IMR-90 (cell line): ENCODE data around the gene LAPTM5. TPM values are rescaled to one million over a fixed set of nuclear protein-coding genes. Genes with fewer than 3 reads are reported as not detected.

Experiments used
- ATAC-seq: fragments of 200-7000 bp; cut with Tn5 transposase; 2 replicates; pipeline ENCODE4 v1.9.1; 2020; ENCODE audit warnings: low read depth, mild to moderate bottlenecking, moderate library complexity
- BruUV-seq: library from RNA; stranded (reverse); fragments of 400-500 nt; replicated peaks from 2 replicates; lab custom pipeline; 2021; lab: Mats Ljungman, UMichigan
- CTCF ChIA-PET: fragments of 300-600 bp; formaldehyde crosslinking; extraction: SDS; loops from one replicate; lab custom pipeline; 2021; ENCODE audit warnings: antibody characterized with exemption; lab: Yijun Ruan, JAX
- POLR2A ChIA-PET: fragments of 300-600 bp; sonication (Branson Sonifier 250); formaldehyde crosslinking; loops from one replicate; lab custom pipeline; 2022; ENCODE audit warnings: antibody characterized with exemption; ENCODE audit not compliant: unreplicated experiment; lab: Charles Lee
- DNase-seq: peaks from one replicate; pipeline ENCODE4 v3.0.0; 2013
- H2AFZ ChIP-seq: replicated peaks from 2 replicates; pipeline ENCODE3; 2013; ENCODE audit warnings: low read length, mild to moderate bottlenecking; ENCODE audit not compliant: poor library complexity
- H2AK5ac ChIP-seq: 2 replicates; pipeline ENCODE4 v1.6.1; 2013; ENCODE audit warnings: low read depth, low read length, inconsistent platforms
- H2AK9ac ChIP-seq: replicated peaks from 2 replicates; pipeline ENCODE3; 2013; ENCODE audit warnings: mild to moderate bottlenecking, low read depth, low read length, moderate library complexity; ENCODE audit not compliant: poor library complexity
- H2BK120ac ChIP-seq: 2 replicates; pipeline ENCODE4 v1.6.1; 2013; ENCODE audit warnings: low read depth, low read length, inconsistent platforms
- H2BK15ac ChIP-seq: 3 replicates; pipeline ENCODE4 v1.6.1; 2013; ENCODE audit warnings: low read depth, low read length, inconsistent platforms
- H2BK20ac ChIP-seq: 2 replicates; pipeline ENCODE4 v1.6.1; 2013; ENCODE audit warnings: low read depth, mild to moderate bottlenecking, inconsistent platforms, low read length, moderate library complexity
- H2BK5ac ChIP-seq: 2 replicates; pipeline ENCODE4 v1.6.1; 2013; ENCODE audit warnings: mild to moderate bottlenecking, low read depth, low read length, inconsistent platforms; ENCODE audit not compliant: poor library complexity, severe bottlenecking
- H3K14ac ChIP-seq: replicated peaks from 2 replicates; pipeline ENCODE4 v1.6.1; 2013; ENCODE audit warnings: low read depth, low read length, inconsistent platforms
- H3K18ac ChIP-seq: 2 replicates; pipeline ENCODE4 v1.6.1; 2013; ENCODE audit warnings: low read depth, low read length, control low read depth
- H3K23ac ChIP-seq: 2 replicates; pipeline ENCODE4 v1.6.1; 2013; ENCODE audit warnings: low read depth, low read length, inconsistent platforms
- H3K27ac ChIP-seq: 2 replicates; pipeline ENCODE4 v1.5.1; 2013; ENCODE audit warnings: mild to moderate bottlenecking, control low read depth, low read length; ENCODE audit not compliant: insufficient read depth
- H3K27me3 ChIP-seq: 2 replicates; pipeline ENCODE4 v1.6.1; 2013; ENCODE audit warnings: low read length; ENCODE audit not compliant: control insufficient read depth, insufficient read depth
- H3K36me3 ChIP-seq: 2 replicates; pipeline ENCODE4 v1.6.1; 2013; ENCODE audit warnings: low read length, mixed read lengths; ENCODE audit not compliant: control insufficient read depth, insufficient read depth
- H3K4ac ChIP-seq: 2 replicates; pipeline ENCODE4 v1.6.1; 2013; ENCODE audit warnings: low read depth, low read length, inconsistent platforms
- H3K4me1 ChIP-seq: 2 replicates; pipeline ENCODE4 v1.6.1; 2013; ENCODE audit warnings: low read length, mixed read lengths; ENCODE audit not compliant: control insufficient read depth, insufficient read depth
- H3K4me2 ChIP-seq: 2 replicates; pipeline ENCODE4 v1.6.1; 2013; ENCODE audit warnings: low read depth, mild to moderate bottlenecking, control low read depth, low read length, moderate library complexity
- H3K4me3 ChIP-seq: 2 replicates; pipeline ENCODE4 v1.5.1; 2013; ENCODE audit warnings: low read depth, mild to moderate bottlenecking, control low read depth, low read length, moderate library complexity; ENCODE audit not compliant: insufficient read depth
- H3K56ac ChIP-seq: 2 replicates; pipeline ENCODE4 v1.6.1; 2013; ENCODE audit warnings: low read length, inconsistent platforms; ENCODE audit not compliant: insufficient read depth; ENCODE audit errors: extremely low read depth
- H3K79me1 ChIP-seq, 2 experiments: 2 replicates each; pipeline ENCODE4 v1.6.1; 2013; ENCODE audit warnings: low read length in 2 of 2, inconsistent platforms in 1 of 2, low read depth in 1 of 2
- H3K9ac ChIP-seq: 2 replicates; pipeline ENCODE4 v1.6.1; 2013; ENCODE audit warnings: low read depth, low read length, control low read depth
- H3K9me1 ChIP-seq: 2 replicates; pipeline ENCODE4 v1.6.1; 2013; ENCODE audit warnings: low read length, inconsistent platforms; ENCODE audit not compliant: insufficient read depth
- H3K9me3 ChIP-seq: 2 replicates; pipeline ENCODE4 v1.6.1; 2013; ENCODE audit warnings: low read length; ENCODE audit not compliant: control insufficient read depth, insufficient read depth
- H4K20me1 ChIP-seq: 2 replicates; pipeline ENCODE4 v1.6.1; 2013; ENCODE audit warnings: low read length, inconsistent platforms; ENCODE audit not compliant: insufficient read depth
- H4K5ac ChIP-seq: 2 replicates; pipeline ENCODE4 v1.6.1; 2013; ENCODE audit warnings: mild to moderate bottlenecking, low read depth, low read length, control low read depth
- H4K8ac ChIP-seq, 2 experiments: 2 replicates each; pipeline ENCODE4 v1.6.1; 2013; ENCODE audit warnings: low read depth in 2 of 2, low read length in 2 of 2, control low read depth in 1 of 2, inconsistent platforms in 1 of 2
- H4K91ac ChIP-seq: 2 replicates; pipeline ENCODE4 v1.6.1; 2013; ENCODE audit warnings: low read depth, low read length, inconsistent platforms; ENCODE audit not compliant: insufficient read depth
- BHLHE40 ChIP-seq: fragments of 150-350 bp; IDR thresholded peaks from 2 replicates; pipeline ENCODE4 v1.6.1; 2016; ENCODE audit warnings: mild to moderate bottlenecking, low read depth, low read length
- CEBPB ChIP-seq: IDR thresholded peaks from 2 replicates; pipeline ENCODE4 v1.6.1; 2012; ENCODE audit warnings: low read depth, low read length, improper control_type of control experiment
- CHD1 ChIP-seq: IDR thresholded peaks from 2 replicates; pipeline ENCODE4 v1.6.1; 2012; ENCODE audit warnings: low read depth, low read length, improper control_type of control experiment
- CTCF ChIP-seq: conservative IDR thresholded peaks from 2 replicates; pipeline ENCODE4 v1.5.1; 2012; ENCODE audit warnings: mild to moderate bottlenecking, low read depth, low read length, improper control_type of control experiment
- ELK1 ChIP-seq: fragments of 150-350 bp; IDR thresholded peaks from 2 replicates; pipeline ENCODE4 v1.6.1; 2016; ENCODE audit warnings: low read depth, mild to moderate bottlenecking, low read length, moderate library complexity, borderline replicate concordance
- FOS ChIP-seq: fragments of 150-350 bp; IDR thresholded peaks from 2 replicates; pipeline ENCODE4 v1.6.1; 2016; ENCODE audit warnings: low read depth, low read length
- MAFK ChIP-seq: IDR thresholded peaks from 2 replicates; pipeline ENCODE4 v1.6.1; 2012; ENCODE audit warnings: low read depth, low read length, improper control_type of control experiment
- MAZ ChIP-seq: IDR thresholded peaks from 2 replicates; pipeline ENCODE4 v1.6.1; 2012; ENCODE audit warnings: low read depth, mild to moderate bottlenecking, low read length, improper control_type of control experiment, moderate library complexity, borderline replicate concordance
- MXI1 ChIP-seq: IDR thresholded peaks from 2 replicates; pipeline ENCODE4 v1.6.1; 2012; ENCODE audit warnings: low read depth, mild to moderate bottlenecking, low read length, moderate library complexity, borderline replicate concordance
- NFE2L2 ChIP-seq: fragments of 150-350 bp; IDR thresholded peaks from 2 replicates; pipeline ENCODE4 v1.6.1; 2016; ENCODE audit warnings: low read depth, mild to moderate bottlenecking, low read length
- POLR2A ChIP-seq: IDR thresholded peaks from 2 replicates; pipeline ENCODE4 v1.6.1; 2012; ENCODE audit warnings: mild to moderate bottlenecking, low read depth, low read length
- RAD21 ChIP-seq: IDR thresholded peaks from 2 replicates; pipeline ENCODE4 v1.6.1; 2012; ENCODE audit warnings: low read length, improper control_type of control experiment
- RCOR1 ChIP-seq: IDR thresholded peaks from 2 replicates; pipeline ENCODE4 v1.6.1; 2012; ENCODE audit warnings: mild to moderate bottlenecking, low read length, improper control_type of control experiment; ENCODE audit not compliant: insufficient replicate concordance
- RFX5 ChIP-seq: IDR thresholded peaks from 2 replicates; pipeline ENCODE4 v1.8.0; 2012; ENCODE audit warnings: low read depth, mild to moderate bottlenecking, low read length, moderate library complexity
- SMC3 ChIP-seq: fragments of 150-350 bp; IDR thresholded peaks from 2 replicates; pipeline ENCODE4 v1.6.1; 2016; ENCODE audit warnings: low read depth, mild to moderate bottlenecking, antibody characterized with exemption, low read length, moderate library complexity
- USF2 ChIP-seq: fragments of 150-350 bp; IDR thresholded peaks from 2 replicates; pipeline ENCODE4 v1.6.1; 2017; ENCODE audit warnings: mild to moderate bottlenecking, antibody characterized with exemption, low read length, low read depth
- WGBS, 2 experiments: methylation state at CpG; one replicate each; pipeline versions ENCODE4 v1.1.5 to v1.1.7; 2013; ENCODE audit warnings: missing lambda C conversion rate in 2 of 2; ENCODE audit not compliant: insufficient read length in 1 of 2; ENCODE audit errors: extremely low coverage in 2 of 2; 5-methylcytosine and 5-hydroxymethylcytosine counted together
- dilution Hi-C: fragments of 300-500 bp; cut with HindIII; formaldehyde crosslinking; loops from one replicate; pipeline ENCODE4 v1.14.3; 2018; ENCODE audit warnings: low sequenced_read_pairs; ENCODE audit not compliant: unreplicated experiment
- in situ Hi-C: fragments of 300-500 bp; cut with MboI; formaldehyde crosslinking; loops from 3 replicates; pipeline ENCODE4 v1.14.3; 2019; ENCODE audit warnings: low sequenced_read_pairs, inconsistent platforms, mixed read lengths
- intact Hi-C: fragments of 100-400 bp; cut with micrococcal nuclease; formaldehyde crosslinking; loops from 2 replicates; pipeline ENCODE4 v1.10.0; 2022
- polyA plus RNA-seq, 3 experiments: library from polyadenylated mRNA; depleted of rRNA; stranded (reverse); fragments of >200 nt; gene quantifications; 2 replicates each; pipeline ENCODE4 v1.2.3, GENCODE V29; 2012; ENCODE audit warnings: low replicate concordance in 1 of 3
- total RNA-seq: library from RNA; depleted of rRNA; stranded (reverse); fragments of >200 nt; gene quantifications from 2 replicates; pipeline ENCODE4 v1.2.3, GENCODE V29; 2012

LAPTM5 gene
- total and polyA plus RNA-seq, 2 of the 4 experiments (the other 2 are of a cell fraction), result 0.09 TPM; not detected in 1

GRCh38 chr1:30692201-30692947 is 65.2 kb downstream of the LAPTM5 start:
- Histone ChIP-seq H2BK120ac (no peak overlapping the region), H4K20me1 (no peaks in the 10 kb centered on the region), H3K9ac (no peak overlapping the region), H3K18ac (no peak overlapping the region), H3K27me3 (peaks cover 32% of the 10 kb centered on the region), H2AK9ac (no peak overlapping the region), H2BK5ac (no peak overlapping the region), H2AFZ (no peak overlapping the region), H3K4me2 (no peak overlapping the region), H2AK5ac (no peak overlapping the region), H4K8ac (no peak overlapping the region), H3K14ac (no peak overlapping the region), H3K4me3 (no peak overlapping the region), H4K5ac (no peak overlapping the region), H3K4ac (no peak overlapping the region), H3K4me1 (no peaks in the 10 kb centered on the region), H2BK15ac (no peak overlapping the region), H3K9me1 (no peaks in the 10 kb centered on the region), H3K36me3 (no peaks in the 10 kb centered on the region), H3K27ac (no peak overlapping the region), H3K9me3 (no peaks in the 10 kb centered on the region), H3K56ac (no peak overlapping the region), H4K91ac (no peak overlapping the region), H2BK20ac (no peak overlapping the region), H3K23ac (no peak overlapping the region), H3K79me1 (no peaks in the 10 kb centered on the region)
- no TSS peak for BruUV-seq
- in situ Hi-C loops, result no loop called here
- ChIA-PET CTCF (no interaction called here), POLR2A (no interaction called here)
- WGBS, 2 experiments, result no CpG with 5 or more reads among the region's 7 CpGs
- dilution Hi-C loops, result no loop called here
- DNase-seq (no peak), ATAC-seq (no peak)
- TF ChIP-seq POLR2A (no peak), NFE2L2 (no peak), MXI1 (no peak), BHLHE40 (no peak), CEBPB (no peak), MAZ (no peak), SMC3 (no peak), RCOR1 (no peak), RAD21 (no peak), USF2 (no peak), CHD1 (no peak), ELK1 (no peak), FOS (no peak), RFX5 (no peak), CTCF (no peak), MAFK (no peak)
- intact Hi-C loops, result no loop called here
